Measurements from ENCODE around the gene STIM1.
A peak's percentile ranks its signal among the peaks of the same experiment; 100 is the strongest.

The STIM1 gene

DNA sequence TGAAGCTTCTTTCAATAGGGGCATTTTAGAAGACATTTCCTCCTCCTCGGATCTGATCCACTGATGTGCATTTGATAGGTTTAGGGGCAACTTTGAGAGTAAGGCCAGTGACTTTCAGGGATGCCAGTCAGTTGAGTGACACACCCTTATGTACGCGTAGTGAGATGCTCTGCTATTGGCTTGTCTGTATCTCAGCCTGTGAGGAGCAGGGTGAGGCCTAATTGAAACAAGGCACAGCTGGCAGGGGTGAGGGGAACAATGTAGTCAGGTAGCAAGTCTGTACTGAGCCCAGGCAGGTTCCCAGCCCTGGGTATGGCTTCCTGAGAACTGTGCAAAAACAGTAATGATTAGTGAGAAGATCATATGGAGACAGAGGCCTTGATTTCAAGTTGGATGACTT is 61.5 kb downstream of the STIM1 start (continued):
- TF ChIP-seq, protein P1, sequence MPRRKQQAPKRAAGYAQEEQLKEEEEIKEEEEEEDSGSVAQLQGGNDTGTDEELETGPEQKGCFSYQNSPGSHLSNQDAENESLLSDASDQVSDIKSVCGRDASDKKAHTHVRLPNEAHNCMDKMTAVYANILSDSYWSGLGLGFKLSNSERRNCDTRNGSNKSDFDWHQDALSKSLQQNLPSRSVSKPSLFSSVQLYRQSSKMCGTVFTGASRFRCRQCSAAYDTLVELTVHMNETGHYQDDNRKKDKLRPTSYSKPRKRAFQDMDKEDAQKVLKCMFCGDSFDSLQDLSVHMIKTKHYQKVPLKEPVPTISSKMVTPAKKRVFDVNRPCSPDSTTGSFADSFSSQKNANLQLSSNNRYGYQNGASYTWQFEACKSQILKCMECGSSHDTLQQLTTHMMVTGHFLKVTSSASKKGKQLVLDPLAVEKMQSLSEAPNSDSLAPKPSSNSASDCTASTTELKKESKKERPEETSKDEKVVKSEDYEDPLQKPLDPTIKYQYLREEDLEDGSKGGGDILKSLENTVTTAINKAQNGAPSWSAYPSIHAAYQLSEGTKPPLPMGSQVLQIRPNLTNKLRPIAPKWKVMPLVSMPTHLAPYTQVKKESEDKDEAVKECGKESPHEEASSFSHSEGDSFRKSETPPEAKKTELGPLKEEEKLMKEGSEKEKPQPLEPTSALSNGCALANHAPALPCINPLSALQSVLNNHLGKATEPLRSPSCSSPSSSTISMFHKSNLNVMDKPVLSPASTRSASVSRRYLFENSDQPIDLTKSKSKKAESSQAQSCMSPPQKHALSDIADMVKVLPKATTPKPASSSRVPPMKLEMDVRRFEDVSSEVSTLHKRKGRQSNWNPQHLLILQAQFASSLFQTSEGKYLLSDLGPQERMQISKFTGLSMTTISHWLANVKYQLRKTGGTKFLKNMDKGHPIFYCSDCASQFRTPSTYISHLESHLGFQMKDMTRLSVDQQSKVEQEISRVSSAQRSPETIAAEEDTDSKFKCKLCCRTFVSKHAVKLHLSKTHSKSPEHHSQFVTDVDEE (CRISPR knock-in tag; IDR thresholded peaks at IDR 0.05), result no peak
- no peak for TF ChIP-seq OSR1 (CRISPR knock-in tag; IDR thresholded peaks at IDR 0.05)
- no peak for TF ChIP-seq BACH2 (CRISPR knock-in tag; IDR thresholded peaks at IDR 0.05; ENCODE audit: borderline replicate concordance)
- TF ChIP-seq ARNTL (CRISPR knock-in tag; IDR thresholded peaks at IDR 0.05; ENCODE audit: borderline replicate concordance, low read depth), result no peak
- no peak for TF ChIP-seq ZFP3 (CRISPR knock-in tag; IDR thresholded peaks at IDR 0.05)
- TF ChIP-seq ZNF565 (CRISPR knock-in tag; conservative IDR thresholded peaks at IDR 0.05; ENCODE audit: low read depth), result no peak
- no peak for TF ChIP-seq ZFP30 (CRISPR knock-in tag; IDR thresholded peaks at IDR 0.05)
- no peak for TF ChIP-seq SNAI2 (CRISPR knock-in tag; IDR thresholded peaks at IDR 0.05)

DNA sequence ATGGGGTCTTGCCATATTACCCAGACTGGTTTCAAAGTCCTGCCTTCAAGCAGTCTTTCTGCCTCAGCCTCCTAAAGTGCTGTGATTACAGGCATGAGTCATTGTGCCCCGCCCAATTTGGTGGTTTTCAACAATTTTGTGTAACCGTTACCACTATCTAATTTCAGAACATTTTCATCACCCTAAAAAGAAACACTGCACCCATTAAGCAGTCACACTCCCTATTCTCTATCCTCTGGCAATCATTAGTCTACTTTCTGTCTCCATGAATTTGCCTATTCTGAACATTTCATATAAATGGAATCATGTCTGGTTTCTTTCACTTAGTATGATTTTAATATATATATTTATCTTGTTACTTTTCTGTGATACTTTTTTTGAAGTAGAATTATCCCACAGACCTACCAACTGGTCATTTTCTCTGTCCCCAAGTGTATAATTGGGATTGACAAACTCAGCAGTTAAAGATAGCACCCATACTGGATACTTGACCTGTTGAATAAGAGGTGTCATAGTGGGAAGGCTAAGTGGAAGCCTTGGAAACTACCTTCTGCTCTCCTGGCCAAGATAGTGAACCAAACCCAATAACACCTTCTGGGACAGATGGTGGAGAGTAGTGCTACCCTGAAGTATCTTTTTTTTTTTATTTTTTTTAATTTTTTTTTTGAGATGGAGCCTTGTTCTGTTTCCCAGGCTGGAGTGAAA is 64.8 kb downstream of the STIM1 start:
- peak; percentile 66 for ATAC-seq
- TF ChIP-seq, protein P2, sequence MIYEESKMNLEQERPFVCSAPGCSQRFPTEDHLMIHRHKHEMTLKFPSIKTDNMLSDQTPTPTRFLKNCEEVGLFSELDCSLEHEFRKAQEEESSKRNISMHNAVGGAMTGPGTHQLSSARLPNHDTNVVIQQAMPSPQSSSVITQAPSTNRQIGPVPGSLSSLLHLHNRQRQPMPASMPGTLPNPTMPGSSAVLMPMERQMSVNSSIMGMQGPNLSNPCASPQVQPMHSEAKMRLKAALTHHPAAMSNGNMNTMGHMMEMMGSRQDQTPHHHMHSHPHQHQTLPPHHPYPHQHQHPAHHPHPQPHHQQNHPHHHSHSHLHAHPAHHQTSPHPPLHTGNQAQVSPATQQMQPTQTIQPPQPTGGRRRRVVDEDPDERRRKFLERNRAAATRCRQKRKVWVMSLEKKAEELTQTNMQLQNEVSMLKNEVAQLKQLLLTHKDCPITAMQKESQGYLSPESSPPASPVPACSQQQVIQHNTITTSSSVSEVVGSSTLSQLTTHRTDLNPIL (CRISPR knock-in tag; IDR thresholded peaks at IDR 0.05; ENCODE audit: low read depth), result no peak
- no peak for TF ChIP-seq POU6F1 (CRISPR knock-in tag; IDR thresholded peaks at IDR 0.05; ENCODE audit: borderline replicate concordance, low read depth)
- TF ChIP-seq PPARA (CRISPR knock-in tag; IDR thresholded peaks at IDR 0.05; ENCODE audit: borderline replicate concordance), result no peak
- no peak for TF ChIP-seq ZFP3 (CRISPR knock-in tag; IDR thresholded peaks at IDR 0.05)
- no peak for TF ChIP-seq ISL1 (CRISPR knock-in tag; IDR thresholded peaks at IDR 0.05)
- TF ChIP-seq SNAI2 (CRISPR knock-in tag; IDR thresholded peaks at IDR 0.05), result no peak
- no peak for TF ChIP-seq ZC3H10 (CRISPR knock-in tag; IDR thresholded peaks at IDR 0.05)
- TF ChIP-seq ZFP30 (CRISPR knock-in tag; IDR thresholded peaks at IDR 0.05), result no peak
- no peak for TF ChIP-seq ESRRG (CRISPR knock-in tag; IDR thresholded peaks at IDR 0.05)
- TF ChIP-seq ZNF8 (CRISPR knock-in tag; IDR thresholded peaks at IDR 0.05), result no peak
- TF ChIP-seq, protein P3, sequence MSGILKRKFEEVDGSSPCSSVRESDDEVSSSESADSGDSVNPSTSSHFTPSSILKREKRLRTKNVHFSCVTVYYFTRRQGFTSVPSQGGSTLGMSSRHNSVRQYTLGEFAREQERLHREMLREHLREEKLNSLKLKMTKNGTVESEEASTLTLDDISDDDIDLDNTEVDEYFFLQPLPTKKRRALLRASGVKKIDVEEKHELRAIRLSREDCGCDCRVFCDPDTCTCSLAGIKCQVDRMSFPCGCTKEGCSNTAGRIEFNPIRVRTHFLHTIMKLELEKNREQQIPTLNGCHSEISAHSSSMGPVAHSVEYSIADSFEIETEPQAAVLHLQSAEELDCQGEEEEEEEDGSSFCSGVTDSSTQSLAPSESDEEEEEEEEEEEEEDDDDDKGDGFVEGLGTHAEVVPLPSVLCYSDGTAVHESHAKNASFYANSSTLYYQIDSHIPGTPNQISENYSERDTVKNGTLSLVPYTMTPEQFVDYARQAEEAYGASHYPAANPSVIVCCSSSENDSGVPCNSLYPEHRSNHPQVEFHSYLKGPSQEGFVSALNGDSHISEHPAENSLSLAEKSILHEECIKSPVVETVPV (CRISPR knock-in tag; IDR thresholded peaks at IDR 0.05), result no peak
- TF ChIP-seq, protein P4, sequence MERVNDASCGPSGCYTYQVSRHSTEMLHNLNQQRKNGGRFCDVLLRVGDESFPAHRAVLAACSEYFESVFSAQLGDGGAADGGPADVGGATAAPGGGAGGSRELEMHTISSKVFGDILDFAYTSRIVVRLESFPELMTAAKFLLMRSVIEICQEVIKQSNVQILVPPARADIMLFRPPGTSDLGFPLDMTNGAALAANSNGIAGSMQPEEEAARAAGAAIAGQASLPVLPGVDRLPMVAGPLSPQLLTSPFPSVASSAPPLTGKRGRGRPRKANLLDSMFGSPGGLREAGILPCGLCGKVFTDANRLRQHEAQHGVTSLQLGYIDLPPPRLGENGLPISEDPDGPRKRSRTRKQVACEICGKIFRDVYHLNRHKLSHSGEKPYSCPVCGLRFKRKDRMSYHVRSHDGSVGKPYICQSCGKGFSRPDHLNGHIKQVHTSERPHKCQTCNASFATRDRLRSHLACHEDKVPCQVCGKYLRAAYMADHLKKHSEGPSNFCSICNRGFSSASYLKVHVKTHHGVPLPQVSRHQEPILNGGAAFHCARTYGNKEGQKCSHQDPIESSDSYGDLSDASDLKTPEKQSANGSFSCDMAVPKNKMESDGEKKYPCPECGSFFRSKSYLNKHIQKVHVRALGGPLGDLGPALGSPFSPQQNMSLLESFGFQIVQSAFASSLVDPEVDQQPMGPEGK (CRISPR knock-in tag; IDR thresholded peaks at IDR 0.05; ENCODE audit: borderline replicate concordance), result no peak
- TF ChIP-seq ARNTL (CRISPR knock-in tag; IDR thresholded peaks at IDR 0.05; ENCODE audit: borderline replicate concordance, low read depth), result no peak
- TF ChIP-seq TCF4 (CRISPR knock-in tag; IDR thresholded peaks at IDR 0.05; ENCODE audit: borderline replicate concordance), result no peak

DNA sequence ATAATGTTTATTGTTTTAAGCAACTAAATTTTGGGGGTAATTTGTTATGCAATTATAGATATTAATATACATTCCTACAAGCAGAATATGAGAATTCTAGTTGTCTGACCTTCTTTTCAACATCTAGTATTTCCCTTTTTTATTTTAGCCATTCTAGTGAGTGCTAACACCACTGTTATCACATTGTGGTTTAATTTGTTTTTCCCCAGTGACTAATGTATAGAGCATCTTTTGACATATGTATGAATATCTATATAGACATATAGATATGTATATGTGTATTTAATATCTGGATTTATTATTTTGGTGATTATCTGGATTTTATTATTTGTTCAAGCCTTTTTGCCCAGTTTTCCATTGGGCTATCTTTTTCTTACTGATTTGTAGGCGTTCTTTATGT is 66.6 kb downstream of the STIM1 start:
- TF ChIP-seq PPARA (CRISPR knock-in tag; IDR thresholded peaks at IDR 0.05; ENCODE audit: borderline replicate concordance), result no peak
- no peak for TF ChIP-seq BACH2 (CRISPR knock-in tag; IDR thresholded peaks at IDR 0.05; ENCODE audit: borderline replicate concordance)
- TF ChIP-seq, protein P1 (CRISPR knock-in tag; IDR thresholded peaks at IDR 0.05), result no peak
- TF ChIP-seq ZFP3 (CRISPR knock-in tag; IDR thresholded peaks at IDR 0.05), result no peak
- ATAC-seq, result no peak

Measured in SK-N-SH treated with all-trans-retinoic acid at 6 μM for 48 hours (cell line).